ENCODE data around the gene POC1A.

The POC1A gene

DNA sequence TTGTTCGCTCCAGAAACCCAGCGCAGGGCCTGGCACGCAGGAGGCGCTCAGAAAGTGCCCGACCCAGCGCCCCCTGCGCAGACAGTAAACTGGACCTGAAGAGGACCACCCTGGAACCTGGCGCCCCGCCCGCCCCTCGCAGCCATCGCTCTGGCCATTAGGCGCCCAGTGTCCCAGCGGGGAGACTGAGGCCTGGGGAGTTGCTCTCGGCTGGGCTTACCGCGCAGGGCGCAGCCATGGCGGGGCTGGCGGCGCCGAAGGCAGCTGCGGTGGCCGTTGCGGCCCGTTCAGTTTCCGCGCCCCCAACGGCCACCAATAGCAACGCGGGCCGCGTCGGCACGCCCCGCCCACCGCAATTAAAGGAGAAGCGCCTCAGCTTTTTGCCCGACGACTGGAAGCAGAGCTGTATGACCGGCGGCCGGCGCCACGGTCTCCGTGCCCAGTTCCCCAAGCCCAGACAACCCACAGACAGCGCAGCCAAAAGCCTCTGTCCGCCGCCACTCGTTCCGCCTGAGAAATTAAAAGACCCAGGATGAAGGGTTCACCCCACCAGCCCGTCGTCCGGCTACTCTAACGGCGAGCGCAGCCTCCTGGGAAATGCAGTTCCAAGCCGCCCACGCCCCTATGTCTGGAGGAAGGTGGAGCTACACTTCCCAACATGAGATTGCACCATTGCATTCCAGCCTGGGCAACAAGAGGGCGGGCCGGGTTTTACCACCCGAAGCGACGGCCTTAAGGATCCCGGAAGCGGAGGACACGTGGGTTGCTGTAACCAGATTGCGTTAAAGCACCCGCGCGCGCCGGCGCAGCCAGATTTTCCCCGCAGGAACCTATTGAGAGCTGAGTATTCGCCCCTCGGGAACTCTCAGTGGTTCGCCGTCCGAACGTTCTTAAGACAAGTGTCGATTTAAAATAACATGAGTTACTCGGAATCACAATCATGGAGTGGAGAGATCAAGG is at the start of gene POC1A:
POC1A (minus strand) TSS at position 289 of the 960 bp plus-strand sequence; CDS start at position 238, 51 bp downstream.
- DNase-seq, result peak; percentile 91

DNA sequence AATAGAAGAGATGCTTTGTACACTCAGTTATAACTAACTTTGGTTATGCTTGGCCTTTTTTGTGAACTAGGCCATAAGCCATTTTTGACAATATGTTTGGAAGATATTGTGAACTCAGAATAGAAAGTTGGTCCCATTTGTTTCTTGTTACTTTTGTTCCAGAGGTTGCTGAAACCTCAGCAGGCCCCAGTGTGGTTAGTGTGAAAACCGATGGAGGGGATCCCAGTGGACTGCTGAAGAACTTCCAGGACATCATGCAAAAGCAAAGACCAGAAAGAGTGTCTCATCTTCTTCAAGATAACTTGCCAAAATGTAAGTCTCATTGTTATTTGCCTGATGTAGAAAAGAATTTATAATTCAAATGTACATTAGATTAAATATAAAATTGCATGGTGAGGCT is 49.5 kb upstream of the POC1A start:
- DNase-seq, result no peak

DNA sequence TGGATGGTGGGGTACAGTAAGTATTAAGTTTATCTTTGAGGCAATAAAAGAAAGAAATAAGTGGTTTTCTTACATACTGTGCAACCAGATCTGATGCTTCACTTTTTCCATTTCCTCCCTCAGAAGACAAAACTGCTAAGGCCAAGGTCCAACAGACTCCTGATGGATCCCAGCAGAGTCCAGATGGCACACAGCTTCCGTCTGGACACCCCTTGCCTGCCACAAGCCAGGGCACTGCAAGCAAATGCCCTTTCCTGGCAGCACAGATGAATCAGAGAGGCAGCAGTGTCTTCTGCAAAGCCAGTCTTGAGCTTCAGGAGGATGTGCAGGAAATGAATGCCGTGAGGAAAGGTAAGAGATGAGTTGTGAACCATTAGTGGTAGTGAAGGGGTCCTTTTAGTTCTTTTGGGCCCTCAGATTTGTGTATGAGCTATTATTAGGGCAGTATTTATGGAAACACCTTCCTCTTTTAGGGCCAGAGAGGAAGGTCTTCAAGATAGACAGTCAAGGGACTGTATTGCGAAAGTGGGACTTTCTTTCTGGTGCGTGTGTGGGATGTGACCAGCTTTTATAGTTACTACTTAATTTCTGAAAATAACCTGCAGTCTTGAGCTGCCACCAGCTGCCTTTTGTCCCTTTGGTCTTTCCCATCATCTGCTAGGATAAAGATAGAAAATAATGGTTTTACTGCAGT is 48.3 kb upstream of the POC1A start:
- DNase-seq, result no peak

DNA sequence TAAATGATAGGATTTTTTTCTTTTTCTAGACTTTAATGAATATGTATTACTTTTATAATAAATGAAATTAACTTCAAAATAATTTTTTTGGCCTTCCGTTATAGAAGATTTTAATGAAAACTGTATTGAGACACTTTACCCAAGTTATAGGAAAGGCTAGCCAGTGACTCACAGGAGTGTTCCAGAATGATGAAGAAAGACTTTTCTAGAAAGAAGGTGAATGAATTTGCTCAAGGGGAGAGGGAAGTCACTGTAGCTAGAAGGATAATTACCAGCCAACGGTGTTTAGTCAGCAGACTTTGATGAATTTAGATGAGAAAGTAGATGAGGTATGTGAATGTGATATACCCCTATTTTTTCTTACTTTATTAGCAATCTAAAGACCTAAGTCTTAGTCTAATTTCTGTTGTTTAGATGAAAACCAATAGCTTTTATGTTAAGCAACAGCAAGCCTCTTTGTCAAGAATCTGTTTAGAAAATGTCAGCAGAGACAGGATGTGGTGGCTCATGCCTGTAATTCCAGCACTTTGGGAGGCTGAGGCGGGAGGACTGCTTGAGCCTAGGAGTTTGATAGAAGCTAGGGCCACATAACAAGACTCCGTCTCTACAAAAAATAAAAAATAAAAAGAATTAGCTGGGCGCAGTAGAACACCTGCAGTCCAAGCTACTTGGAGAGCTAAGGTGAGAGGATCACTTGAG is 46.9 kb upstream of the POC1A start:
- DNase-seq, result no peak

DNA sequence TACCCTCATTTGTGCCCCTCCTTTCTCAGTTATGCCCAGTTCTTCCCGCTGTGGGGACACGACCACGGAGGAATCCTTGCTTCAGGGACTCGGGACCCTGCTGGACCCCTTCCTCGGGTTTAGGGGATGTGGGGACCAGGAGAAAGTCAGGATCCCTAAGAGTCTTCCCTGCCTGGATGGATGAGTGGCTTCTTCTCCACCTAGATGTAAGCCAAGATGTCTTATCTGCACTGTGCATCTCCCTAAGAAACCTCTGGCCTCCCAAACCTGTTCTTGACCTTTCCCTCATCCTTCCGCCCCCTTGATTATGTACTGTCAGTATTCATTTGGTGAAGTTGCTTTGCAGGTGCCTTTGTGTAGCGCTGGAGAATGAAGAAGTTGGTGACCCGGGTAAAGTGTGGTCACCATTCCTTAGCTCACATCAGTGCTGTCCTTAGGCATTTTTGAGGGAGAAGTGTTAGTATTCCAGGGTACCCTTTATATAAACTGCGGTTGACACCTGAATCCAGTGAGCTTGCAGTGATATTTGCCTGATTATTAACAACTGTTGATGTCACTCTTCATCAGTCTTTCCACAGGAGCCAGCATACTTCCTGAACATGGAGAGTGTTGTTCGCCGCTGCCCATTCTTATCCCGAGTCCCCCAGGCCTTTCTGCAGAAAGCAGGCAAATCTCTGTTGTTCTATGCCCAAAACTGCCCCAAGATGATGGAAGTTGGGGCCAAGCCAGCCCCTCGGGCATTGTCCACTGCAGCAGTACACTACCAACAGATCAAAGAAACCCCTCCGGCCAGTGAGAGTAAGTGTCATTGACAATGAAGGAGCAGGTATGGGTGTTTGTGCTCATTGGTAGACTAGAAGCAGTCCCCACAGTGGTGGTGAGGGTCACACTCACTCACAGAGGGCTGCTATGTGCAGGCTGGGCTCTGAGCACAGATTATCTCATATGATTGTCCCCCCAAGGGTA is 44.7 kb upstream of the POC1A start:
- DNase-seq, result no peak

DNA sequence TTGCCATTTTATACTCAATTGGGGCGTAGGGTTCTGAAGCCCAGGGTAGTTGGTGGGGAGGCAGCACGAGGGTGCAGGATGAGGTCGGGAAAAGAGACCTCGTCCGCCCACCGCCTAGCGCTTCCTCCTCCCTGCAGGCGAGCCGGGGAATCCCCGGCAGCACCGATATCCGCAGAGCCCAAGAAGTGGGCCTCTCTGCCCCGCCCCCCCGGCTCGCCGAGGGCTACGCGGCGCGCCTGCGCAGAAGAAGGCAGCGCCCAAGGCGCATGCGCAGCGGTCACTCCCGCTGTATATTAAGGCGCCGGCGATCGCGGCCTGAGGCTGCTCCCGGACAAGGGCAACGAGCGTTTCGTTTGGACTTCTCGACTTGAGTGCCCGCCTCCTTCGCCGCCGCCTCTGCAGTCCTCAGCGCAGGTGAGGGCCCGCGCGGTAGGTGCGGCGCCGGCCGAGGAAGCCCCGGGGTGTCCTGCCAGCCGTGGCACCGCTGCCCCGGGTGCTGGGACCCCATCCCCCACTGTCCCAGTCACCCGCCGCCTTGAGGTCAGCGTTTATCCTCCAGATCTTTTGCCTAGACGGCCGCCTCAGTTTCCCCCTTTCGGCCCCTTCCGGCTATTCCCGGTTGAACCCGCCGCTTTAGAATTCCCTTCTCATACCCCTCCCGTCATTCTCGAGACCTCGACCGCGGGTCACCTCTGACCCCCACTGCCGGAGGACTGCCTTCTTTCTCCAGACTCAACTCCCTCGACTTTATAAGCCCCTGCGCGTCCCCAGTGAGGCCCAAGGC is 43.8 kb upstream of the POC1A start, which contains the start of gene ALAS1:
ALAS1 (plus strand) TSS at position 319 of the 784 bp plus-strand sequence. CDS start 1,082 bp downstream, outside the sequence.
- peak; percentile 88 for DNase-seq

DNA sequence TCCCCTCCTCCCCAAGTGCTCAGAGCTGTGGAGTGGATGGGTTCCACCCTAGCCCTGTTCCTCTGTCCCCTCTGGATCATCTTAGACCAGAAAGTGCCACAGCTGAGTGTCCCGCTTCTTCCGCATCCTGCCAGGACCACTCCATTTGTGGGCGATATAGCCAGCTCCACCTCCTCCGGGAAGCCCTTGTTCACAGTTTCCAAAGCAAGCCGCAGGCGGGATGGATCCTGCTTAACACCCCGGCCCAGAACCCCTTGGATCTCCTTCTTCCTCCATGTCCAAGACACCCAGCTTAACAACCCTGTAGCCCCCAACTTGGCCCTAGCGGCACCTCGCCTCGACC is 43.2 kb upstream of the POC1A start:
- DNase-seq, result no peak

DNA sequence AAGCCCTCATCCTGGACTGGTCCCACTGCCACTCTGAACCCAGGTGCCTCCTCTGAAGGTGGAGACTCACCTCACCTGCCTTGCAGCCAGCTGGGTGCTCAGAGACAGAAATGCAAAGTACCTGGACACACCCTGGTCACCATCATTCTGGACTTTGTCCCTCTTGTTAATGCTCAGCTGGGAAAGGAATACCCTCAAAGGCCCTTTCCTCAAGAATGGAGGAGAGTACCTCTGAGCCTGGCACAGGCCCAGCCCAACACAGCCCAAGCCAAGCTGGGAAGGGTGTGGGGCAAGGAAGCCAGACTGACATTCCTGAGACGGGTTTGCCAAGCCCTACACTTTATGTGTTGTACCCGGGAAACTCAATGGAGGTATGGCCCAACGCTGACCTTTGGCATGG is 42.8 kb upstream of the POC1A start:
- no peak for DNase-seq

DNA sequence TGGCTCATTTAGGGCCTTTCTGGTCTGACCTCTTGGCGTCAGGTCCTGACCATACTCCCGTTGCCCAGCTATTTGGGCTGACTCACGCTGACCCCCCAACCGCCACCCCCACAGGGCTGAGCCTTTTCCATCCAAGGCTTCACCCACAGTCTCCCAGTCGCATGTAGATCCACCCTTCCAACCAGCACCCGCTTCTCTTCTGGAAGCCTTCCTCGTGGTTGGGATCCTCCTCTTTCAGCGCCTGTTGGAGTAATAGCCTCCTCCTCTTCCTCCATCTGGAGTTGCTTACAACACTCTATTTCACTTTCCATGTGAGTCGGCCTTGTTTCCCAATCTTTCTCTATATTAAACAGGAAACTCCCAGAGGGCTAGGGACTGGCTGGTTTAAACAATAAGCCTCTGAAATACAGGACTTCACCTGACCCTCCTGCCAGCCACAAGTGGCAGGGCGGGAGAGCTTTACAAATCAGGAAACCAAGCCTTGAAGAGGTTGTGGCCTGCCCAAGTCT is 41.7 kb upstream of the POC1A start:
- no peak for DNase-seq

DNA sequence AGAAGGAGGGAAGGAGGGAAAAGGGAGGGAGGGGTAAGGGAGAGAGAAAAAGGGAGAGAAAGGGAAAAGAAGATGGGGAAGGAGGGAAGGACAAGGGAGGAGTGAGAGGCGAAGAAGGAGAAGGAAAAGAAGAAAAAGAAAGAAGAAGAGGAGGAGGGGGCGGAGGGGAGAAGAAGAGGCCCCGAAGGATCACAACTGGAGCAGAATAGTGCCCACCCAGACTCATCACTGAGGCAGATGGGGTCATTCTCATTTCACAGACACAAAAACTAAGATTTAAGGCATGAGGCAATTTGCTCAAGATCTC is 41.0 kb upstream of the POC1A start:
- DNase-seq, result no peak

DNA sequence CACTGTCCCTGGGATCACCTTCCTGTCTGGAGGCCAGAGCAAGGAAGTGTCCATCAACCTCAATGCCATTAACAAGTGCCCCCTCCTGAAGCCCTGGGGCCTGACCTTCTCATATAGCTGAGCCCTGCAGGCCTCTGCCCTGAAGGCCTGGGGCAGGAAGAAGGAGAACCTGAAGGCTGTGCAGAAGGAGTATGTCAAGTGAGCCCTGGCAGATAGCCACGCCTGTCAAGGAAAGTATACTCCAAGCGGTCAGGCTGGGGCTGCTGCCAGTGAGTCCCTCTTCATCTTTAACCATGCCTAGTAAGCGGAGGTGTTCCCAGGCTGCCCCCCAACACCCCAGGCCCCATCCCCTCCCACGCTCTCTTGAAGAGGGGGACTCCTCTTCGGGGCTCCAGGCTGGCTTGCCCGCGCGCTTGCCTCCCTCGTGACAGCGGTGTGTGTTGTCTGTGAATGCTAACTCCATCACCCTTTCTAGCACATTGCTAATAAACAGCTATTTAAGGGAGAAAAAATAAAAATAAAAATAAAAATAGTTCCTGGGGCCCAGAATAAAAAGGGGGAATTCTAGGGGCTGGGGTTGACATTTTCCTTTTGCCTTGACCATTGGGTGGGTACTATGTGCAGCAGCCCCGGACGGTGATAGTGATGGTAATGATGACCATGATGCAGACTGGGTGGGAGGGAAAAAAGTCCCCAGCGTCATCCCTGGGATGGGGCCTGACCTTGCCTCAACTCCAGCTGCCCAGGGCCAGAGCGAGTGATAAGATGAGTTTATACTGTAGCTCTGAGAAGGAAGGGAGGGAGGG is 40.5 kb upstream of the POC1A start:
- no peak for DNase-seq

DNA sequence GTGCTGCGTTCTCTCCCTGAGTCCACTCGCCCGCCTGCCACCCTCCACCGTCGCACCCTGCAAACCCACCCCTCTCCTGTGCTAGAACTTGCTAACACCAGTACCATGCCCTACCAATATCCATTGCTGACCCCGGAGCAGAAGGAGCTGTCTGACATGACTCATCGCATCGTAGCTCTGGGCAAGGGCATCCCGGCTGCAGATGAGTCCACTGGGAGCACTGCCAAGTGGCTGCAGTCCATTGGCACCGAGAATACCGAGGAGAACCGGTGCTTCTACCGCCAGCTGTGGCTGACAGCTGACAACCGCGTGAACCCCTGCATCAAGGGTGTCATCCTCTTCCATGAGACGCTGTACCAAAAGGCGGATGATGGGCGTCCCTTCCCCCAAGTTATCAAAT is 38.8 kb upstream of the POC1A start:
- no peak for DNase-seq

DNA sequence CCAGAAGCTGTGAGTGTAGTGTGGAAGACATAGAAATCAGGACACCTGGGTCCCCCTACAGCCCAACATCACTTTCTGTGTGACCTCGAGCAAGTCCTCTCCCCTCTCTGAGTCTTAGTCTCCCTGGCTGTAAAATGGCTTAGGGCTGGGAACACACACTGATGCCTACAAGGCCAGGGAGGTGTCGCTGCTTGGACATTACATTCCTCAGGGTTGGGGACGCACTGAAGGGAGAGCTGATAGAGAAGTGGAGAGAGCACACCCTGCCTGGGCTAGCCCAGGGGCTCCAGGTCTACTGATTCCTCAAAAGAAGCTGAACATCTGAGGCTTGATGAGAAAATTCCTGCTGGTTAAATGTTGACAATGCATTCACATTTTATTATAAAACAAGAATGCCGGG is 37.4 kb upstream of the POC1A start:
- no peak for DNase-seq

DNA sequence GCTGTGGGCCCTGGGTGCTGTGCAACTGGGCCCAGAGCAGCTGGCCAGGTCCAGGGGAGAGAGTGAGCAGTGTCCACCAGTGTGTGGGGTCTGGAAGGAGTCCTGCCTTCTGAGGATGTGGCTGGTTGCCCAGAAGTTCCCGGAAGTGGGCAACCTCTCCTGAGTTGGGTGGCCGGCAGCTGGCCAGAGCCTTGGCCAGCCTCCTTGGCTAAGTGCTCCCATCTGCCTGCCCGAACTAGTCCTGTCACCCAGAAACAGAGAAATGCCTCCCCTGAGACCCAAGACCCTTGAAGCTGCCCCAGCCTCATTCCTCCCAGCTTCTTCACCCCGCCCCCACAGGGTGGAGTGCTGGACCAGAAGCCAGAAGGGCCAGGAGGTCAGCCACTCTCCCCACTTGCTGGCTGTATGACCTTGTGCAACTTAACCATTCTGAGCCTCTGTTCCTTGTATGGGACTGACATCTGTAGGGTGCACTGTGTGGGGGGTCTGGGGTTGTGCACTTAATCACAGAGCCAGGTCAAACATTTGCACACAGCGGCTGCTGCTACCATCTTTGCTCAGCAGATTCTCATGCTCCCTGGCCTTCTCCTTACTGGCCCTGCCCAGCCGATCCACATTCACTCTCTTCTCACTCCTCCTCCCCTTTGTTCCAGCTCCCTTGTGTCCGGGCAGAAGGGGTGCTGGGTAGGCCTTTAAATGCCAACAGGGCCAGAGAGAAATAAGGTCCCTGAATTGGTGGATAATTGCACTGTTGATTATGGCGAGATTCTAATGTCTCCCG is 36.3 kb upstream of the POC1A start:
- no peak for DNase-seq

DNA sequence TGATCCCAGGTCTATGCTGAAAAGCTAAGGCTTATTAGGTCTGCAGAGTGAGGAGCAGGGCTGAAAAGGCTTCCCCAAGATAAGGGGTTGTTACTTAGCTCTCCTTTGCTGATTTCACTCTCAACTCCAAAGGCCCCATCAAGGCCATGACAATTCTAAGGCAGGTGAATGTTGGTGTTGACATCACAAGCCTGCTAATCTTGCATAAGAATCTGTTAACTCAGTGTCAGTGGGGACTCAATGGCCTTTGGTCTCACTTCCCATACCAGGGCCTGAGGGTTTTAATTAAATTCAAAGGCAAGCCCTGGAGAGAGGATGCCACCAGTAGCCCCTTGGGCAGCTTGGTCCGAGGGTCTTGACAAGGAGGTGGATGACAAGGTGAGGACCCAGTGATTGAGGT is 34.3 kb upstream of the POC1A start:
- DNase-seq, result no peak

DNA sequence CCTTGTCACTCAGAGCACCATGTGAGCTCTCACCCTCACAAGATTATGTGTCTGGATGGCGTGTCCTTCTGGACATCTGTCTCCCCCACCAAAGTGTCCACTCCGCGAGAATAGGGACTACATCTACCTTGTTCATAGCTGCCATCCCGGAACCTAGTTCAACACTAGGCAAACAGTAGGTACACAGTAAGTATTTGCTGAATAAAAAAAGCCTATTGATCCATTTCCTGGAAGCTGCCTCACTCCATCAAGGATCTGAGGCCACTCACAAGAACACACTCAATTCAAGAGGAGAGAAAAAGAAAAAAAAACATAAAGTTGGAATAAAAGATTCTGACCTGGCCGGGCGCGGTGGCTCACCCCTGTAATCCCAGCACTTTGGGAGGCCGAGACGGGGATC is 32.5 kb upstream of the POC1A start:
- no peak for DNase-seq

DNA sequence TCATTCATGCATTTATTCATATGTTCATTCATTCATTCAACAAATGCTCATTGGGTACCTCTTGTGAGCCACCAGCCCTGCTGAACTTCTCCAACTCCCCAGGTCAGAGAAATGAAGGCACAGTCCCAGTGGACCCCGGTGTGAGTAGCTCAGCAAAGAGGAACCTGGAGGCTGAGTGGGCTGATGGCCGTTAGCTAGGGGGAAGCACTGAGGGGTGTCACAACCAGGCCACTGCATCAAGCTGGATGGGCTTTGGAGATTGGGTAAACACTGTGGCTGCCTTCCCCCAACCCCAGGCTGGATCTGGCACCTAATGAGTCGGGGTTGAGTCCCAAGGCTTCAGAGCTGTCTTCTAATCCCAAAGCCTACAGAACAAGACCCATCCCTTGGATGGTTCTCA is 31.6 kb upstream of the POC1A start:
- DNase-seq, result no peak

DNA sequence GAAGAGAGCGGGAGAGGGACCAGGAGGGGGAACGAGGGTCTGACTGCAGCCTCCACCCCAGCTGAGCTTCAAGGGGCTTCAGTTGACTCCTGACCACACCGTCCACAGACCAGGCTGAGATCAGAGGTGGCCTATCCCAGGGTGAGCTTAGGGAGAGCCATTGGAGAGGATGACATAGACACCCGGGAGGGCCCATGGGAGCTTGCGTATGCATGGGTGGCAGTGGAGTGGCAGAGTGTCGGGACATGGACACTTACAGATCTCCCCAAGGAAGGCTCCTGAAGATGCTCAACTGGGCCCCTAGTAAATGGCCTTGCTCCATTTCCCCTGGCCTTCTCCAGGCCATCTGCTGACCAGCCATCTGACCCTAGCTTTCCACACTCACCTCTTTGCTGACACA is 31.1 kb upstream of the POC1A start:
- no peak for DNase-seq

DNA sequence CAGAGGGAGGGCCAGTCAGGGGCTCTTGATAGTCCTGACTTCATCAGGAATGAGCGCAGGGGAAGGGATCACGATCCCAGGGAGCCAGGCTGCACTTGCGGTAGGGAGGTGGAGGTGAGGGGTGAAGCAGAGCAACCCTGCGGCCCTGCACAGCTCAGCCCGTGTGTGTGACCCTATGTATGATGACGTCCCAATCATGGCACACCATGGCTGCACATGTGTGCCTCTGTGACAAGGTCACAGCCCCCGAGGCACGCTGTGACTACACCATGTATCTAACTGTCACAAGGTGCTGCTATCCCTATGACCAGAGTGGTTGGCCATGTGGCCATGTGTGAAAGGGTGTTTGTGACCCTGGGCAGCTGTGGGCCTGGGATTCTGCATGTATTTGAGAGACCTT is 30.5 kb upstream of the POC1A start:
- no peak for DNase-seq

Data from GDM1 (cell line).